MM.1S (cell line): Measurements from ENCODE around the gene KIF3C.

Experiments
- DNase-seq: peaks from one replicate; pipeline ENCODE4 v3.0.0-alpha.2; 2015
- H2AFZ ChIP-seq: fragments of 300-600 bp; sonication (generic); 2 replicates; pipeline ENCODE4 v1.6.0; 2016; ENCODE audit warnings: antibody characterized with exemption, low read length
- H3F3A ChIP-seq: fragments of 300-600 bp; sonication (generic); 2 replicates; pipeline ENCODE4 v1.6.1; 2016; ENCODE audit warnings: mild to moderate bottlenecking, antibody characterized with exemption, low read length, moderate library complexity, mixed read lengths; ENCODE audit not compliant: insufficient read depth
- H3K27ac ChIP-seq: fragments of 300-600 bp; sonication (generic); 2 replicates; pipeline ENCODE4 v1.5.1; 2016; ENCODE audit warnings: mild to moderate bottlenecking, low read length
- H3K27me3 ChIP-seq: fragments of 300-600 bp; sonication (generic); replicated peaks from 2 replicates; pipeline ENCODE4 v1.6.0; 2016; ENCODE audit warnings: low read length; ENCODE audit not compliant: insufficient read depth
- H3K36me3 ChIP-seq: fragments of 300-600 bp; sonication (generic); replicated peaks from 2 replicates; pipeline ENCODE4 v1.6.1; 2016; ENCODE audit warnings: mild to moderate bottlenecking, low read length, mixed read lengths; ENCODE audit not compliant: insufficient read depth
- H3K4me1 ChIP-seq: fragments of 300-600 bp; sonication (generic); 2 replicates; pipeline ENCODE4 v1.6.1; 2016; ENCODE audit warnings: low read length, mixed read lengths
- H3K4me2 ChIP-seq: fragments of 300-600 bp; sonication (generic); 2 replicates; pipeline ENCODE4 v1.6.0; 2016; ENCODE audit warnings: low read depth, low read length
- H3K4me3 ChIP-seq: fragments of 300-600 bp; sonication (generic); 2 replicates; pipeline ENCODE4 v1.5.1; 2016; ENCODE audit warnings: low read length, mixed read lengths
- H3K79me2 ChIP-seq: fragments of 300-600 bp; sonication (generic); 2 replicates; pipeline ENCODE4 v1.6.1; 2016; ENCODE audit warnings: mixed run types, low read length, mixed read lengths
- H3K9ac ChIP-seq: fragments of 300-600 bp; sonication (generic); 2 replicates; pipeline ENCODE4 v1.6.1; 2016; ENCODE audit warnings: low read length, mixed read lengths
- H3K9me2 ChIP-seq: fragments of 300-600 bp; sonication (generic); replicated peaks from 2 replicates; pipeline ENCODE4 v1.6.1; 2016; ENCODE audit warnings: mild to moderate bottlenecking, low read length, mixed read lengths; ENCODE audit not compliant: insufficient read depth
- H3K9me3 ChIP-seq: fragments of 300-600 bp; sonication (generic); replicated peaks from 2 replicates; pipeline ENCODE4 v1.6.1; 2016; ENCODE audit warnings: mild to moderate bottlenecking, low read length, mixed read lengths; ENCODE audit not compliant: insufficient read depth
- H4K20me1 ChIP-seq: fragments of 300-600 bp; sonication (generic); 2 replicates; pipeline ENCODE4 v1.6.1; 2016; ENCODE audit warnings: mild to moderate bottlenecking, low read length, moderate library complexity, mixed read lengths; ENCODE audit not compliant: insufficient read depth
- EZH2 ChIP-seq: fragments of 300-600 bp; sonication (generic); optimal IDR thresholded peaks from 2 replicates; pipeline ENCODE3; 2017; ENCODE audit warnings: low read depth, mild to moderate bottlenecking, antibody characterized with exemption, low read length, mixed read lengths
- EZH2phosphoT487 ChIP-seq: fragments of 300-600 bp; sonication (generic); IDR thresholded peaks from 2 replicates; pipeline ENCODE4 v1.6.1; 2018; ENCODE audit warnings: antibody characterized with exemption, low read length
- TF ChIP-seq, protein P1 (sequence below): fragments of 300-600 bp; sonication (generic); IDR thresholded peaks from 2 replicates; pipeline ENCODE4 v1.5.1; 2016; ENCODE audit warnings: antibody characterized with exemption, low read length, mixed read lengths

KIF3C gene

DNA sequence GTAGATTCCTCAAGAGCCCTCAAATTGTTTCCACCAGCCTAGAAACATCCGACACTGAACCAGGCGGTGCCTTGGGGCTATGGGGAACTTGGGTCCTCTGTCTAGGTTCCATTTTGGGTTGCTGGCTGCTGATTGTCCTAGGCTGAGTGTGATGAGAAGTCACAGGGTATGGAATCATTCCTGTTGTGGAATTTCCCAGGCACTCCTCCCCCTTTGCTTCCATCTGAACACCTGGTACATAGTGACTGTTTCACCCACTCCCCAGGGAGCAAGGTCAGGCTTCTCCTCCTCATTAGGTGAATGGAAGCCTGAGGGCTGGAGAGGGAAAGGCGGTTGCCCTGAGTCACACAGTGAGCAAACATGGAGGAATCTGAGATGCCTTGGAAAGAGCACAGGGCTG is 4.5 kb downstream of the KIF3C start:
- DNase-seq, result no peak
- TF ChIP-seq EZH2 (no peak), EZH2phosphoT487 (no peak)
- TF ChIP-seq, protein P1, sequence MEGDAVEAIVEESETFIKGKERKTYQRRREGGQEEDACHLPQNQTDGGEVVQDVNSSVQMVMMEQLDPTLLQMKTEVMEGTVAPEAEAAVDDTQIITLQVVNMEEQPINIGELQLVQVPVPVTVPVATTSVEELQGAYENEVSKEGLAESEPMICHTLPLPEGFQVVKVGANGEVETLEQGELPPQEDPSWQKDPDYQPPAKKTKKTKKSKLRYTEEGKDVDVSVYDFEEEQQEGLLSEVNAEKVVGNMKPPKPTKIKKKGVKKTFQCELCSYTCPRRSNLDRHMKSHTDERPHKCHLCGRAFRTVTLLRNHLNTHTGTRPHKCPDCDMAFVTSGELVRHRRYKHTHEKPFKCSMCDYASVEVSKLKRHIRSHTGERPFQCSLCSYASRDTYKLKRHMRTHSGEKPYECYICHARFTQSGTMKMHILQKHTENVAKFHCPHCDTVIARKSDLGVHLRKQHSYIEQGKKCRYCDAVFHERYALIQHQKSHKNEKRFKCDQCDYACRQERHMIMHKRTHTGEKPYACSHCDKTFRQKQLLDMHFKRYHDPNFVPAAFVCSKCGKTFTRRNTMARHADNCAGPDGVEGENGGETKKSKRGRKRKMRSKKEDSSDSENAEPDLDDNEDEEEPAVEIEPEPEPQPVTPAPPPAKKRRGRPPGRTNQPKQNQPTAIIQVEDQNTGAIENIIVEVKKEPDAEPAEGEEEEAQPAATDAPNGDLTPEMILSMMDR, result no peak
- Histone ChIP-seq H2AFZ (no peak overlapping the region), H3K9me2 (no peaks in the 10 kb centered on the region), H4K20me1 (no peaks in the 10 kb centered on the region), H3F3A (no peaks in the 10 kb centered on the region), H3K27ac (no peak overlapping the region), H3K4me2 (no peak overlapping the region), H3K9ac (no peak overlapping the region), H3K79me2 (no peaks in the 10 kb centered on the region), H3K9me3 (no peaks in the 10 kb centered on the region), H3K36me3 (no peaks in the 10 kb centered on the region), H3K27me3 (no peaks in the 10 kb centered on the region), H3K4me1 (no peaks in the 10 kb centered on the region), H3K4me3 (no peak overlapping the region)

DNA sequence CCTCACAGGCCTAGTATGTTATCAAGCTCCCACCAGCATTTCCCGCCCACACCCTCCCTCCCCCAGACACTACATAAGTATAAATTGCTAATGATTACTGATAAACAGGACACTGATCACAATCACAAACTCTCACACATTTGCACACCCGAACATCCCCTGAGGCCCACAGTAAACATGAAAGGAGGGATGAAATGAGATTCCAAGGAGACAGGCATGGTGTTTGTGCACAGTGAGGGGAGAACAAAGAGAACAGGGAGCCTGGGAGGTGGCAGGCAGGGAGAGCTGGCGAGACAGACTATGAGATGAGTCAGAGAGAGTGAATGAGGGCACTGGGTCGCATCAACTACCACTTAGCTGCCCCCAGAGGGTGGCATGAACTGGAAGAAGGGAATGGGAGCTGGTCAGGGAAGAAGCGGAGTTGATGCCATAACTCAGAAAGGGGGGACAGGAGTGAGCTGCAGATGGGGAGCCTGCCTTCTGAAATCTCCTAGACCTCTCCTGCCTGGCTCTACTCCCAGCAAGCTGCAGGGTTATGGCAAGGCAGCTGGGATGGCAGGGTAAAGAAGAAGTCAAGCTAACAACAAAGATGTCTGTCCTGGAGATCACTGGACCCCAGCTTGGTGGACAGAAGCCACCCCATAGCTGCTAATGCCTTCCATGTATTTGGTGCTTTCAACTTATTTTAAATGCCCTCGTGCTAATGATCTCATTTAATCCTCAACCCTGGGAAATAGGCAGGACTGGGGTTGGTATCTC is 5.1 kb downstream of the KIF3C start:
- no peaks in the 10 kb centered on the region for H3K79me2 ChIP-seq
- no peaks in the 10 kb centered on the region for H3K9me3 ChIP-seq
- H3K4me3 ChIP-seq, result no peak overlapping the region
- no peaks in the 10 kb centered on the region for H3F3A ChIP-seq
- H3K9me2 ChIP-seq, result no peaks in the 10 kb centered on the region
- H3K27me3 ChIP-seq, result no peaks in the 10 kb centered on the region
- no peaks in the 10 kb centered on the region for H3K36me3 ChIP-seq
- TF ChIP-seq EZH2, result no peak
- TF ChIP-seq, protein P1, result no peak
- no peak for TF ChIP-seq EZH2phosphoT487
- no peak overlapping the region for H3K9ac ChIP-seq
- no peak overlapping the region for H2AFZ ChIP-seq
- H3K27ac ChIP-seq, result no peak overlapping the region
- DNase-seq, result no peak
- no peak overlapping the region for H3K4me2 ChIP-seq
- H4K20me1 ChIP-seq, result no peaks in the 10 kb centered on the region
- no peaks in the 10 kb centered on the region for H3K4me1 ChIP-seq

DNA sequence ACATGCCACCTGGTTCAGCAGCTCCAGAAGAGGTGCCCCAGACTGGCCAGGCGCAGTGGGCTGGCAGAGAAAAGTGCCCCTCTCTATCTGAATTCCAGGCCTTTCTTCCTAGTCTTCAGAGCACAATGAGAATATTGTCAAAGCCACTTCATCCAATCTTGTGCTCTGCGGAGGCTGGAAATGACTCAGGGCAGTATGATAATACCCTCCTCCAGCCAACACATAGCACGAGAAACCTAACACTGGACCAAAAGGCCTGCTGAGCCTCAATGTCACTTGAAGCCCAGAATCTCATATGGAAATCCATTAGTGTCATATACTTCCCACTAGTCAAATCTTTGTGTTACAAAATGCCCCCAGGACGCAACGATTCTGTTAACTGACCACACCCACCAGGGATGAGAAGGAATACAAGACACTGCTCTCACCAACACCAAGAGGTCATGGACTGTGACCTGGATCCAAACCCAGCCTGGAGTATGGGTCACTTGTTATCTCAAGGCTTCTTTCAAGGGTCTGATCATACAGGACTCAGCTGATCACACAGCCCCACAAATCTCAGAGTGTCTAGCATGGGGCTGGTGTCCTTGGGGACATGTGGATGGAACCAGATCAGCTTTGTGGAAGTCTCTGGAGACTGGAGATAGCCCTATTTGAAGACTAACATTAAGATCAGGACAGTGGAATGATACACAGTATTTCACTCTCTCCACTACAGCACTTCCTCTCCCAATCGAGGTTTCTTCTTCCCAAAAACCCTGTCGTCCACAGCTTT is 10.1 kb downstream of the KIF3C start:
- Histone ChIP-seq H3K27me3 (no peaks in the 10 kb centered on the region), H3K4me3 (no peak overlapping the region), H3K9me3 (no peaks in the 10 kb centered on the region), H4K20me1 (no peaks in the 10 kb centered on the region), H3K9ac (no peak overlapping the region), H3F3A (no peaks in the 10 kb centered on the region), H3K4me1 (no peaks in the 10 kb centered on the region), H3K79me2 (no peaks in the 10 kb centered on the region), H3K9me2 (no peaks in the 10 kb centered on the region), H2AFZ (no peak overlapping the region), H3K27ac (no peak overlapping the region), H3K4me2 (no peak overlapping the region), H3K36me3 (no peaks in the 10 kb centered on the region)
- TF ChIP-seq EZH2phosphoT487 (no peak), EZH2 (no peak)
- TF ChIP-seq, protein P1, result no peak
- DNase-seq, result no peak
